C4-2B (cell line): ENCODE data around the gene MTIF2.

Source experiments
- CTCF ChIP-seq: fragments of 450-650 bp; conservative IDR thresholded peaks from 2 replicates; pipeline ENCODE4 v1.5.1; 2017; ENCODE audit warnings: mild to moderate bottlenecking
- ZFX ChIP-seq: fragments of 450-650 bp; IDR thresholded peaks from 2 replicates; pipeline ENCODE4 v1.6.1; 2017

GRCh38 chr2:55232863-55233657, 36.0 kb downstream of the MTIF2 start:
- TF ChIP-seq CTCF (no peak), ZFX (no peak)
